Esophagus (tissue), 2 donors: Measurements from ENCODE around the gene RASSF8. TPM values are rescaled to one million over a fixed set of nuclear protein-coding genes. Genes with fewer than 3 reads are reported as not detected.

Experiments used
- H3K27ac ChIP-seq, 2 donors: one replicate each; pipeline ENCODE4 v1.5.1; 2013; ENCODE audit warnings: low read depth in 2 of 2, mild to moderate bottlenecking in 2 of 2, inconsistent platforms in 1 of 2, low read length in 1 of 2, moderate library complexity in 1 of 2
- H3K27me3 ChIP-seq, 2 donors: one replicate each; pipeline ENCODE4 v1.6.1; 2013; ENCODE audit warnings: low read length in 2 of 2, control low read depth in 1 of 2, mild to moderate bottlenecking in 1 of 2; ENCODE audit not compliant: insufficient read depth in 2 of 2, control insufficient read depth in 1 of 2
- H3K36me3 ChIP-seq, 2 donors: one replicate each; pipeline ENCODE4 v1.6.1; 2013; ENCODE audit warnings: low read length in 1 of 2; ENCODE audit not compliant: control insufficient read depth in 2 of 2, insufficient read depth in 2 of 2
- H3K4me1 ChIP-seq, 2 donors: one replicate each; pipeline ENCODE4 v1.6.1; 2013; ENCODE audit warnings: low read length in 1 of 2; ENCODE audit not compliant: control insufficient read depth in 2 of 2, insufficient read depth in 2 of 2
- H3K4me3 ChIP-seq, 2 donors: one replicate each; pipeline ENCODE4 v1.5.1; 2013; ENCODE audit warnings: low read length in 2 of 2, mild to moderate bottlenecking in 2 of 2, low read depth in 1 of 2, moderate library complexity in 1 of 2
- H3K9me3 ChIP-seq, 2 donors: one replicate each; pipeline ENCODE4 v1.6.1; 2013; ENCODE audit warnings: mild to moderate bottlenecking in 2 of 2, low read depth in 1 of 2, low read length in 1 of 2, moderate library complexity in 1 of 2; ENCODE audit not compliant: control insufficient read depth in 2 of 2, insufficient read depth in 1 of 2
- WGBS, 2 donors: extraction: QIAGEN DNeasy Blood & Tissue Kit; methylation state at CpG; one replicate each; pipeline ENCODE4 v1.1.7; 2013; 5-methylcytosine and 5-hydroxymethylcytosine counted together
- polyA plus RNA-seq, 2 donors: library from polyadenylated mRNA; stranded (reverse); fragments of 200-250 nt; gene quantifications; one replicate each; pipeline ENCODE4 v1.2.3, GENCODE V29; 2013
- donor health status: healthy with polysubstance abuse.
- donor health status: Bipolar disorder and iron deficiency.

The RASSF8 gene
- polyA plus RNA-seq, 2 donors, result 0.83 to 1.8 TPM

GRCh38 chr12:25984759-25985158 is 26.3 kb downstream of the RASSF8 start:
- H3K9me3 ChIP-seq, result no peaks in the 10 kb centered on the region
- no peaks in the 10 kb centered on the region for H3K4me1 ChIP-seq
- no peak overlapping the region for H3K27ac ChIP-seq
- H3K4me3 ChIP-seq, result no peak overlapping the region
- H3K27me3 ChIP-seq, result no peaks in the 10 kb centered on the region
- no peaks in the 10 kb centered on the region for H3K36me3 ChIP-seq
- WGBS, 2 donors, result 81 to 93% methylated on average over 2 of the region's 2 CpGs

- 75 to 79% methylated on average over 8 of the region's 8 CpGs for WGBS, 2 donors
- H3K4me3 ChIP-seq, result no peak overlapping the region
- no peaks in the 10 kb centered on the region for H3K27me3 ChIP-seq
- no peaks in the 10 kb centered on the region for H3K4me1 ChIP-seq
- no peak overlapping the region for H3K27ac ChIP-seq
- no peaks in the 10 kb centered on the region for H3K9me3 ChIP-seq
- H3K36me3 ChIP-seq, result no peaks in the 10 kb centered on the region
Measured at GRCh38 chr12:25985316-25986175, 27.1 kb downstream of the RASSF8 start.

- no peaks in the 10 kb centered on the region for H3K27me3 ChIP-seq
- H3K36me3 ChIP-seq, result no peaks in the 10 kb centered on the region
- H3K4me3 ChIP-seq, result no peak overlapping the region
- H3K27ac ChIP-seq, result no peak overlapping the region
- no peaks in the 10 kb centered on the region for H3K4me1 ChIP-seq
- no peaks in the 10 kb centered on the region for H3K9me3 ChIP-seq
Measured at GRCh38 chr12:25986180-25986579, 27.7 kb downstream of the RASSF8 start.

GRCh38 chr12:25988505-25988904 is 30.0 kb downstream of the RASSF8 start:
- H3K4me3 ChIP-seq, result no peak overlapping the region
- H3K27ac ChIP-seq, result no peak overlapping the region
- H3K36me3 ChIP-seq, result no peaks in the 10 kb centered on the region
- WGBS, 2 donors, result 62 to 65% methylated on average over 2 of the region's 2 CpGs
- H3K27me3 ChIP-seq, result no peaks in the 10 kb centered on the region
- H3K9me3 ChIP-seq, result no peaks in the 10 kb centered on the region
- H3K4me1 ChIP-seq, result no peaks in the 10 kb centered on the region

DNA sequence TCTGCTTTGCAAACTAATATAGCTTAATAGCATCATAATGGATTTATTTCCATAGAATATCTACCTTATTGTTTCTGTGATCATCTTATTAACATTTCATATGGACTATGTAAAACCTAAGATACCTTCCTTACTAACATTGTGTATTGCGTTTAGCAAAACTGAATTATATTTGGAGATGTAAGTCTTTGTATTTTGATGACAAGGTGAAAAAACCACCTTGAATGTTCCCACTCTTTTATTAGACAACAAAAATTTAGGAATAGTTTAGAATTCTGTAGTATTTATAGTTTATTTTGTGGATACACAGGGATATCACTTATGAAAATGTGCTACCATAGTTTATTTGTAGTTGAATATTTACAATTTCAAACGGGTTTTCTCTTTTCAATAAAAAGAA is 32.0 kb downstream of the RASSF8 start:
- Histone ChIP-seq H3K27ac (no peak overlapping the region), H3K27me3 (no peaks in the 10 kb centered on the region), H3K4me1 (no peaks in the 10 kb centered on the region), H3K4me3 (no peak overlapping the region), H3K36me3 (no peaks in the 10 kb centered on the region), H3K9me3 (no peaks in the 10 kb centered on the region)
- WGBS, 2 donors, result 83 to 84% methylated on average over 2 of the region's 2 CpGs

GRCh38 chr12:25992026-25992782 is 33.7 kb downstream of the RASSF8 start:
- H3K4me1 ChIP-seq, result no peaks in the 10 kb centered on the region

GRCh38 chr12:25993901-25994651 is 35.6 kb downstream of the RASSF8 start:
- Histone ChIP-seq H3K9me3 (no peaks in the 10 kb centered on the region), H3K27me3 (no peaks in the 10 kb centered on the region), H3K4me3 (no peak overlapping the region), H3K27ac (no peak overlapping the region), H3K36me3 (no peaks in the 10 kb centered on the region), H3K4me1 (no peaks in the 10 kb centered on the region)
- 80 to 85% methylated on average over 3 of the region's 3 CpGs for WGBS, 2 donors

More at GRCh38 chr12:25992026-25992782, 33.7 kb downstream of the RASSF8 start:
- Histone ChIP-seq H3K27ac (no peak overlapping the region), H3K4me3 (no peak overlapping the region), H3K9me3 (no peaks in the 10 kb centered on the region), H3K27me3 (no peaks in the 10 kb centered on the region), H3K36me3 (no peaks in the 10 kb centered on the region)
- 56% methylated on average over 4 of the region's 4 CpGs for WGBS, 2 donors

- Histone ChIP-seq H3K9me3 (no peaks in the 10 kb centered on the region), H3K36me3 (no peaks in the 10 kb centered on the region), H3K4me3 (no peak overlapping the region), H3K27me3 (no peaks in the 10 kb centered on the region), H3K27ac (no peak overlapping the region), H3K4me1 (no peaks in the 10 kb centered on the region)
- WGBS, 2 donors, result 77 to 82% methylated on average over 2 of the region's 2 CpGs
Measured at GRCh38 chr12:25994901-25995625, 36.6 kb downstream of the RASSF8 start.

GRCh38 chr12:25995906-25996305 is 37.4 kb downstream of the RASSF8 start:
- Histone ChIP-seq H3K27ac (no peak overlapping the region), H3K9me3 (no peaks in the 10 kb centered on the region), H3K4me1 (no peaks in the 10 kb centered on the region), H3K27me3 (no peaks in the 10 kb centered on the region), H3K36me3 (no peaks in the 10 kb centered on the region), H3K4me3 (no peak overlapping the region)
- 77 to 82% methylated on average over 2 of the region's 2 CpGs for WGBS, 2 donors
